HepG2 (cell line): Measurements from ENCODE around the gene GPATCH4. TPM values are rescaled to one million over a fixed set of nuclear protein-coding genes. Genes with fewer than 3 reads are reported as not detected.

ENCODE experiments used
- ATAC-seq: fragments of 200-7000 bp; cut with Tn5 transposase; 3 replicates; pipeline ENCODE4 v1.9.1; 2020; ENCODE audit warnings: mild to moderate bottlenecking, moderate library complexity
- BruUV-seq: library from RNA; stranded (reverse); fragments of 400-500 nt; replicated peaks from 2 replicates; lab custom pipeline; 2021; lab: Mats Ljungman, UMichigan
- CTCF ChIA-PET: fragments of 300-600 bp; formaldehyde crosslinking; extraction: SDS; loops from one replicate; lab custom pipeline; 2021; ENCODE audit warnings: low total read pairs, inconsistent platforms, low intra/inter-chr PET ratio; lab: Yijun Ruan, JAX
- POLR2A ChIA-PET: fragments of 350-600 bp; sonication (Branson Sonifier 250); formaldehyde crosslinking; loops from one replicate; lab custom pipeline; 2020; ENCODE audit warnings: antibody characterized with exemption, inconsistent platforms; lab: Yijun Ruan, JAX
- DNase-seq: peaks from one replicate; pipeline ENCODE4 v3.0.0-alpha.2; 2015; ENCODE audit warnings: low spot score
- FAIRE-seq: peaks from 3 replicates; lab custom pipeline; 2011; peaks lifted over from hg19 to GRCh38; lab: Jason Lieb, UNC
- H2AFZ ChIP-seq: one replicate; pipeline ENCODE4 v1.6.1; 2011; ENCODE audit warnings: low read length, inconsistent platforms
- H3K27ac ChIP-seq: fragments of 300-600 bp; 3 replicates; pipeline ENCODE4 v1.8.0; 2011; ENCODE audit warnings: mixed run types, mild to moderate bottlenecking, mixed read lengths, low read length, inconsistent platforms; ENCODE audit not compliant: insufficient read depth; ENCODE audit errors: extremely low read length
- H3K27me3 ChIP-seq, 2 experiments: fragments of 200-600 bp in 1 of 2; 2 replicates in 1 of 2; 3 replicates in 1 of 2; pipeline versions ENCODE4 v1.6.0 to v1.8.0; 2011; ENCODE audit warnings: low read length in 2 of 2, mild to moderate bottlenecking in 2 of 2, moderate library complexity in 2 of 2, inconsistent platforms in 1 of 2; ENCODE audit not compliant: insufficient read depth in 2 of 2, control insufficient read depth in 1 of 2
- H3K36me3 ChIP-seq, 2 experiments: fragments of 200-600 bp in 1 of 2; replicated peaks in 1 of 2; 2 replicates in 1 of 2; 3 replicates in 1 of 2; pipeline versions ENCODE4 v1.5.1 to v1.8.0; 2011; ENCODE audit warnings: low read length in 2 of 2, inconsistent platforms in 1 of 2; ENCODE audit not compliant: insufficient read depth in 2 of 2, control insufficient read depth in 1 of 2
- H3K4me1 ChIP-seq: 2 replicates; pipeline ENCODE4 v1.5.1; 2012; ENCODE audit warnings: low read length, inconsistent platforms; ENCODE audit not compliant: insufficient read depth
- H3K4me2 ChIP-seq: 2 replicates; pipeline ENCODE4 v1.6.0; 2011; ENCODE audit warnings: low read depth, low read length, inconsistent platforms
- H3K4me3 ChIP-seq, 3 experiments: fragments of 200-600 bp in 1 of 3; sonication (generic), shearing (Covaris generic) in 1 of 3; replicated peaks in 1 of 3; 2 replicates each; pipeline ENCODE4 v1.5.1; 2011 to 2016; ENCODE audit warnings: low read length in 3 of 3, inconsistent platforms in 2 of 3, low read depth in 2 of 3, mild to moderate bottlenecking in 2 of 3, control low read depth in 1 of 3, mixed read lengths in 1 of 3; ENCODE audit not compliant: insufficient read depth in 1 of 3
- H3K79me2 ChIP-seq: one replicate; pipeline ENCODE4 v1.6.1; 2011; ENCODE audit warnings: low read length, inconsistent platforms; ENCODE audit not compliant: insufficient read depth
- H3K9ac ChIP-seq: 2 replicates; pipeline ENCODE4 v1.6.0; 2011; ENCODE audit warnings: mild to moderate bottlenecking, low read depth, low read length, inconsistent platforms; ENCODE audit not compliant: insufficient read depth
- H3K9me3 ChIP-seq: 2 replicates; pipeline ENCODE4 v1.5.1; 2012; ENCODE audit warnings: mild to moderate bottlenecking, low read length
- H4K20me1 ChIP-seq: 2 replicates; pipeline ENCODE4 v1.6.0; 2011; ENCODE audit warnings: inconsistent platforms, mild to moderate bottlenecking, low read length, moderate library complexity; ENCODE audit not compliant: insufficient read depth
- CENPX ChIP-seq: sonication (generic); formaldehyde crosslinking; IDR thresholded peaks from 2 replicates; pipeline ENCODE4 v1.9.0; 2021; ENCODE audit warnings: mild to moderate bottlenecking, missing genetic modification reagents, moderate library complexity
- ISL2 ChIP-seq: sonication (generic); formaldehyde crosslinking; IDR thresholded peaks from 2 replicates; pipeline ENCODE4 v1.5.0; 2020; ENCODE audit warnings: missing genetic modification reagents
- KAT2B ChIP-seq: fragments of 150-350 bp; IDR thresholded peaks from 2 replicates; pipeline ENCODE4 v1.6.1; 2014; ENCODE audit warnings: low read depth, low read length, borderline replicate concordance
- KMT2A ChIP-seq: sonication (generic); formaldehyde crosslinking; IDR thresholded peaks from 2 replicates; pipeline ENCODE4 v1.4.0; 2020; ENCODE audit warnings: missing genetic modification reagents
- MTF2 ChIP-seq: sonication (generic); formaldehyde crosslinking; IDR thresholded peaks from 2 replicates; pipeline ENCODE4 v1.5.0; 2020; ENCODE audit warnings: missing genetic modification reagents, borderline replicate concordance
- NR2F6 ChIP-seq, 2 experiments: IDR thresholded peaks; 2 replicates each; pipeline ENCODE4 v1.6.1; 2016; ENCODE audit warnings: antibody characterized with exemption in 1 of 2, mild to moderate bottlenecking in 1 of 2
- SMAD3 ChIP-seq: sonication (generic); formaldehyde crosslinking; IDR thresholded peaks from 2 replicates; pipeline ENCODE4 v1.4.0; 2020; ENCODE audit warnings: missing genetic modification reagents
- SMYD3 ChIP-seq: sonication (generic); formaldehyde crosslinking; IDR thresholded peaks from 2 replicates; pipeline ENCODE4 v1.8.1; 2023; ENCODE audit warnings: mild to moderate bottlenecking, missing genetic modification reagents
- SP140L ChIP-seq: sonication (generic); formaldehyde crosslinking; IDR thresholded peaks from 2 replicates; pipeline ENCODE4 v1.4.0; 2020; ENCODE audit warnings: missing genetic modification reagents, borderline replicate concordance
- SRSF1 ChIP-seq: fragments of 200-400 bp; formaldehyde crosslinking; optimal IDR thresholded peaks from 2 replicates; pipeline ENCODE3; 2017; ENCODE audit warnings: mild to moderate bottlenecking, low read depth, low read length, moderate library complexity
- YEATS4 ChIP-seq: sonication (generic); formaldehyde crosslinking; IDR thresholded peaks from 2 replicates; pipeline ENCODE4 v1.4.0; 2020; ENCODE audit warnings: missing genetic modification reagents, borderline replicate concordance
- ZNF350 ChIP-seq: sonication (generic); formaldehyde crosslinking; IDR thresholded peaks from 2 replicates; pipeline ENCODE4 v1.4.0; 2020; ENCODE audit warnings: mild to moderate bottlenecking, low read depth, missing genetic modification reagents, borderline replicate concordance
- ZNF510 ChIP-seq: sonication (generic); formaldehyde crosslinking; IDR thresholded peaks from 2 replicates; pipeline ENCODE4 v1.4.0; 2020; ENCODE audit warnings: low read depth, mild to moderate bottlenecking, missing genetic modification reagents
- ZNF749 ChIP-seq: sonication (generic); formaldehyde crosslinking; IDR thresholded peaks from 2 replicates; pipeline ENCODE4 v1.8.0; 2022; ENCODE audit warnings: mild to moderate bottlenecking, missing genetic modification reagents, moderate library complexity, borderline replicate concordance
- WGBS: methylation state at CpG from one replicate; pipeline ENCODE4 v1.1.6; 2017; ENCODE audit warnings: low lambda C conversion rate; 5-methylcytosine and 5-hydroxymethylcytosine counted together
- in situ Hi-C: cut with HindIII; loops from 2 replicates; pipeline ENCODE4 v1.10.0; 2017; ENCODE audit warnings: low pct_unique_long_range_greater_than_20kb; ENCODE audit not compliant: extremely low pct_ligation_motif_present
- intact Hi-C: fragments of 100-400 bp; cut with micrococcal nuclease; formaldehyde crosslinking; loops from one replicate; pipeline ENCODE4 v1.10.0; 2022; ENCODE audit not compliant: unreplicated experiment
- polyA plus RNA-seq, 8 experiments: library from polyadenylated mRNA; depleted of rRNA in 3 of 8; stranded (reverse) in 7 of 8; unstranded in 1 of 8; fragments of >200 nt; fragmentation: Illumina TruSeq in 4 of 8; extraction: Trizol in 4 of 8; gene quantifications; 2 replicates each; pipeline versions ENCODE4 v1.2.1 to v1.2.3, GENCODE V29; 2011 to 2016; ENCODE audit warnings: low read depth in 4 of 8, missing spikeins in 1 of 8, mixed read lengths in 1 of 8; ENCODE audit not compliant: insufficient read depth in 1 of 8
- total RNA-seq, 5 experiments: library from RNA; depleted of rRNA; stranded (reverse); fragments of >200 nt; fragmentation: Illumina TruSeq; extraction: Trizol; gene quantifications; 2 replicates each; pipeline ENCODE4 v1.2.3, GENCODE V29; 2016; ENCODE audit warnings: low read depth in 1 of 5
- TF ChIP-seq, protein P1 (sequence below): sonication (generic); formaldehyde crosslinking; IDR thresholded peaks from 2 replicates; pipeline ENCODE4 v1.5.1; 2020; ENCODE audit warnings: mild to moderate bottlenecking, missing genetic modification reagents
- TF ChIP-seq, protein P2 (sequence below): IDR thresholded peaks from 2 replicates; pipeline ENCODE4 v1.6.1; 2012; ENCODE audit warnings: inconsistent platforms
- TF ChIP-seq, protein P3 (sequence below): sonication (generic); formaldehyde crosslinking; IDR thresholded peaks from 2 replicates; pipeline ENCODE4 v1.4.0; 2020; ENCODE audit warnings: mild to moderate bottlenecking, missing genetic modification reagents

GPATCH4 gene
- total and polyA plus RNA-seq, 2 of the 13 experiments (the other 11 are each of a cell fraction or from before 2014, with no cell fraction given) = 19.2 to 37.9 TPM

DNA sequence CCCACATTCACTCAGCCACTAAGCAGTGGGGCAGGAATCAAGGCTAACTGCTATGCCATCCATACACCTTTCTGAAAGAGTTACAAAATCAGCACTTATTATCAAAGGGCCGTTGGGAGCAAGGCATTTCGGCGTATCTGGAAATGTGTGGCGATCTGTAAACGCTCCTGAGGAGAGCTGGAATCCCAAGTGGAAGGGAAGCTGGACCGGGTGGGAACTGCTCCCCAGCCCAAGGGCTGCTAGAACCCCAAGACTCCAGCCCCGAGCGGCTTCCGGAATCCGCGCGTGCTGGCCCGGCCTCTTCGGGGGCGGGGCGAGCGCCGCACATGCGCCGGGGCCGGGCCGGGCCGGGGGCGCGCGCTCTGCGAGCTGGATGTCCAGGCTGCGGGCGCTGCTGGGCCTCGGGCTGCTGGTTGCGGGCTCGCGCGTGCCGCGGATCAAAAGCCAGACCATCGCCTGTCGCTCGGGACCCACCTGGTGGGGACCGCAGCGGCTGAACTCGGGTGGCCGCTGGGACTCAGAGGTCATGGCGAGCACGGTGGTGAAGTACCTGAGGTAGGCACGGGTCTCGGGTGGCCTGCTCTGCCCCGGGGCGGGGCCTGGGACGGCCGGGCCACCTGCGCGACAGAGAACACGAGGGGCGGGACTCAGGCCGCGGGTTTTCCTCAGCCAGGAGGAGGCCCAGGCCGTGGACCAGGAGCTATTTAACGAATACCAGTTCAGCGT, 9.7 kb downstream of the GPATCH4 start, which contains the start of gene NAXE (continued):
- TF ChIP-seq, protein P1, sequence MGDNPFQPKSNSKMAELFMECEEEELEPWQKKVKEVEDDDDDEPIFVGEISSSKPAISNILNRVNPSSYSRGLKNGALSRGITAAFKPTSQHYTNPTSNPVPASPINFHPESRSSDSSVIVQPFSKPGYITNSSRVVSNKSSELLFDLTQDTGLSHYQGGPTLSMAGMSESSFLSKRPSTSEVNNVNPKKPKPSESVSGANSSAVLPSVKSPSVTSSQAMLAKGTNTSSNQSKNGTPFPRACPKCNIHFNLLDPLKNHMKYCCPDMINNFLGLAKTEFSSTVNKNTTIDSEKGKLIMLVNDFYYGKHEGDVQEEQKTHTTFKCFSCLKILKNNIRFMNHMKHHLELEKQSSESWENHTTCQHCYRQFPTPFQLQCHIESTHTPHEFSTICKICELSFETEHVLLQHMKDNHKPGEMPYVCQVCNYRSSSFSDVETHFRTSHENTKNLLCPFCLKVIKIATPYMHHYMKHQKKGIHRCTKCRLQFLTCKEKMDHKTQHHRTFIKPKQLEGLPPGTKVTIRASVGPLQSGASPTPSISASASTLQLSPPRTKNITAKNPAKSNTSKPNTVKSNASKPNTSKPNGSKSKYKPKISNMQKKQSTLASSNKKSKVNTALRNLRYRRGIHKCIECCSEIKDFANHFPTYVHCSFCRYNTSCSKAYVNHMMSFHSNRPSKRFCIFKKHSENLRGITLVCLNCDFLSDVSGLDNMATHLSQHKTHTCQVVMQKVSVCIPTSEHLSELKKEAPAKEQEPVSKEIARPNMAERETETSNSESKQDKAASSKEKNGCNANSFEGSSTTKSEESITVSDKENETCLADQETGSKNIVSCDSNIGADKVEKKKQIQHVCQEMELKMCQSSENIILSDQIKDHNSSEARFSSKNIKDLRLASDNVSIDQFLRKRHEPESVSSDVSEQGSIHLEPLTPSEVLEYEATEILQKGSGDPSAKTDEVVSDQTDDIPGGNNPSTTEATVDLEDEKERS = 0 out of 2 replicates have a peak, but pooled peaks have one; percentile 32

DNA sequence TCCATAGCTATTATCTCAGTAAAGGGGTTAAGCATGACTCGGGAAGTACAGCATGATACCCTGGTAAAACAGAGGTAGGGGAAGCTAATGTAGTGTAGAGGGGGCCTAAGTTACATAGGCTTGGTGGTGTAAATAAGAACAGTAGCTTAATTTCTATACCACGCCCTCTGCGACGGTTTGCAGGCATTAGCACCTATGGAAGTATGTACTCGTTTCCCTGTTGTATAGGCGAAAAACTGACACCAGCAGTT, 10.2 kb downstream of the GPATCH4 start:
- Histone ChIP-seq H3K79me2 (peaks cover 3% of the 10 kb centered on the region), H3K9me3 (no peaks in the 10 kb centered on the region), H3K4me1 (peaks cover 21% of the 10 kb centered on the region), H3K27me3 (peaks cover 0 to 1% of the 10 kb centered on the region in 2 experiments; a peak in 1 of 5 replicates), H4K20me1 (no peaks in the 10 kb centered on the region), H3K4me2 (peak overlapping the region; percentile 86), H3K27ac (peak overlapping the region; percentile 54), H3K36me3 (peaks cover 0 to 21% of the 10 kb centered on the region in 2 experiments; a peak in 3 of 5 replicates), H3K9ac (peak overlapping the region; percentile 66), H3K4me3 (peak overlapping the region; percentile 73 to 86 (median 81)), H2AFZ (peak overlapping the region; percentile 78)
- CTCF ChIA-PET = no interaction called here
- peak; percentile 37 for ATAC-seq
- 0% methylated on average over 6 of the region's 6 CpGs for WGBS
- POLR2A ChIA-PET = interaction anchor here (1.2 to 2.3 kb wide), 7 partner anchors 9 to 134 kb away, joined by 4 to 36 read pairs (median 8); partner anchors contain the start of genes GPATCH4 and MEF2D
- BruUV-seq = no TSS peak
- no peak for DNase-seq
- in situ Hi-C loops (no loop called here), intact Hi-C loops (no loop called here)
- peak; percentile 15 for FAIRE-seq
- no peak for TF ChIP-seq MTF2 (CRISPR knock-in tag)
- TF ChIP-seq ISL2 = no peak
- no peak for TF ChIP-seq SMAD3 (CRISPR knock-in tag)
- TF ChIP-seq, protein P2, sequence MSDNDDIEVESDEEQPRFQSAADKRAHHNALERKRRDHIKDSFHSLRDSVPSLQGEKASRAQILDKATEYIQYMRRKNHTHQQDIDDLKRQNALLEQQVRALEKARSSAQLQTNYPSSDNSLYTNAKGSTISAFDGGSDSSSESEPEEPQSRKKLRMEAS = no peak
- TF ChIP-seq KMT2A (CRISPR knock-in tag) = no peak
- peak; percentile 0 for TF ChIP-seq SRSF1
- no peak for TF ChIP-seq ZNF749 (CRISPR knock-in tag)
- no peak for TF ChIP-seq CENPX (CRISPR knock-in tag)
- no peak for TF ChIP-seq ZNF350 (CRISPR knock-in tag)
- TF ChIP-seq ZNF510 = peak; percentile 71; the same call in 1 of the 2 replicates
- no peak for TF ChIP-seq SP140L
- 0 out of 2 replicates have a peak, but pooled peaks have one; percentile 5 for TF ChIP-seq NR2F6 (IDR thresholded peaks at IDR 0.05)
- TF ChIP-seq NR2F6 (CRISPR knock-in tag; IDR thresholded peaks at IDR 0.05) = no peak
- 0 out of 2 replicates have a peak, but pooled peaks have one; percentile 15 for TF ChIP-seq YEATS4 (CRISPR knock-in tag)
- TF ChIP-seq, protein P3, sequence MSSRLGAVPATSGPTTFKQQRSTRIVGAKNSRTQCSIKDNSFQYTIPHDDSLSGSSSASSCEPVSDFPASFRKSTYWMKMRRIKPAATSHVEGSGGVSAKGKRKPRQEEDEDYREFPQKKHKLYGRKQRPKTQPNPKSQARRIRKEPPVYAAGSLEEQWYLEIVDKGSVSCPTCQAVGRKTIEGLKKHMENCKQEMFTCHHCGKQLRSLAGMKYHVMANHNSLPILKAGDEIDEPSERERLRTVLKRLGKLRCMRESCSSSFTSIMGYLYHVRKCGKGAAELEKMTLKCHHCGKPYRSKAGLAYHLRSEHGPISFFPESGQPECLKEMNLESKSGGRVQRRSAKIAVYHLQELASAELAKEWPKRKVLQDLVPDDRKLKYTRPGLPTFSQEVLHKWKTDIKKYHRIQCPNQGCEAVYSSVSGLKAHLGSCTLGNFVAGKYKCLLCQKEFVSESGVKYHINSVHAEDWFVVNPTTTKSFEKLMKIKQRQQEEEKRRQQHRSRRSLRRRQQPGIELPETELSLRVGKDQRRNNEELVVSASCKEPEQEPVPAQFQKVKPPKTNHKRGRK (CRISPR knock-in tag) = no peak
- TF ChIP-seq KAT2B = no peak
- 0 out of 2 replicates have a peak, but pooled peaks have one; percentile 8 for TF ChIP-seq SMYD3 (CRISPR knock-in tag)
